Measurements from ENCODE around the gene DNAH6.

DNA sequence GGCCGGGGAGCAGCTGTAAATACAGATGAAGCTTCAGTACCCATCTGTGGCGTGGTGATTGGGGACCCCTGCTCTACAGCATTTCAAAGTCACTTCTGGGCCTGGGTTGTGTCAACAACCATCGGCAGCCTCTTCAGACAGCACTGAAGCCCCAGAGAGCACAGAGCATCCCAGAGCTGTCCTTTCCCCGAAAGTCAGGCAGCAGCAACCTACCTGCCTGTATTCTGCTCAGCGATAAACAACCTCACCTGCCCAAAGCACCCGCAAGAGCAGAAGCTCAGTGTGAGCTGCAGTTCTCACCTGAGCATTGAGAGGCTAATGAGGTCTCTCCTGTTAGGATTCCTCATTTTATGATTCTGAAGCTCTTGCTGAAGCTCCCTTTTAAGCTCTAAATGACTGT is 345.2 kb downstream of the DNAH6 start:
- TF ChIP-seq CTCF (conservative IDR thresholded peaks at IDR 0.05 in 1 of 2, IDR thresholded peaks at IDR 0.05 in 1 of 2; ENCODE audit: extremely low read depth in 1 of 2, insufficient read depth in 1 of 2, low read depth in 1 of 2, low read length in 2 of 2) (no peak), EZH2 (IDR thresholded peaks at IDR 0.05; ENCODE audit: borderline replicate concordance, low read length) (no peak)

Data from mammary epithelial cell (primary cell).